MM.1S (cell line): ENCODE data around the gene RARG.

Experiments used
- DNase-seq: peaks from one replicate; pipeline ENCODE4 v3.0.0-alpha.2; 2015
- H2AFZ ChIP-seq: fragments of 300-600 bp; sonication (generic); 2 replicates; pipeline ENCODE4 v1.6.0; 2016; ENCODE audit warnings: antibody characterized with exemption, low read length
- H3F3A ChIP-seq: fragments of 300-600 bp; sonication (generic); 2 replicates; pipeline ENCODE4 v1.6.1; 2016; ENCODE audit warnings: mild to moderate bottlenecking, antibody characterized with exemption, low read length, moderate library complexity, mixed read lengths; ENCODE audit not compliant: insufficient read depth
- H3K27ac ChIP-seq: fragments of 300-600 bp; sonication (generic); 2 replicates; pipeline ENCODE4 v1.5.1; 2016; ENCODE audit warnings: mild to moderate bottlenecking, low read length
- H3K27me3 ChIP-seq: fragments of 300-600 bp; sonication (generic); replicated peaks from 2 replicates; pipeline ENCODE4 v1.6.0; 2016; ENCODE audit warnings: low read length; ENCODE audit not compliant: insufficient read depth
- H3K36me3 ChIP-seq: fragments of 300-600 bp; sonication (generic); replicated peaks from 2 replicates; pipeline ENCODE4 v1.6.1; 2016; ENCODE audit warnings: mild to moderate bottlenecking, low read length, mixed read lengths; ENCODE audit not compliant: insufficient read depth
- H3K4me1 ChIP-seq: fragments of 300-600 bp; sonication (generic); 2 replicates; pipeline ENCODE4 v1.6.1; 2016; ENCODE audit warnings: low read length, mixed read lengths
- H3K4me2 ChIP-seq: fragments of 300-600 bp; sonication (generic); 2 replicates; pipeline ENCODE4 v1.6.0; 2016; ENCODE audit warnings: low read depth, low read length
- H3K4me3 ChIP-seq: fragments of 300-600 bp; sonication (generic); 2 replicates; pipeline ENCODE4 v1.5.1; 2016; ENCODE audit warnings: low read length, mixed read lengths
- H3K79me2 ChIP-seq: fragments of 300-600 bp; sonication (generic); 2 replicates; pipeline ENCODE4 v1.6.1; 2016; ENCODE audit warnings: mixed run types, low read length, mixed read lengths
- H3K9ac ChIP-seq: fragments of 300-600 bp; sonication (generic); 2 replicates; pipeline ENCODE4 v1.6.1; 2016; ENCODE audit warnings: low read length, mixed read lengths
- H3K9me2 ChIP-seq: fragments of 300-600 bp; sonication (generic); replicated peaks from 2 replicates; pipeline ENCODE4 v1.6.1; 2016; ENCODE audit warnings: mild to moderate bottlenecking, low read length, mixed read lengths; ENCODE audit not compliant: insufficient read depth
- H3K9me3 ChIP-seq: fragments of 300-600 bp; sonication (generic); replicated peaks from 2 replicates; pipeline ENCODE4 v1.6.1; 2016; ENCODE audit warnings: mild to moderate bottlenecking, low read length, mixed read lengths; ENCODE audit not compliant: insufficient read depth
- H4K20me1 ChIP-seq: fragments of 300-600 bp; sonication (generic); 2 replicates; pipeline ENCODE4 v1.6.1; 2016; ENCODE audit warnings: mild to moderate bottlenecking, low read length, moderate library complexity, mixed read lengths; ENCODE audit not compliant: insufficient read depth
- CTCF ChIP-seq: fragments of 300-600 bp; sonication (generic); IDR thresholded peaks from 2 replicates; pipeline ENCODE4 v1.5.1; 2016; ENCODE audit warnings: antibody characterized with exemption, low read length, mixed read lengths
- EZH2 ChIP-seq: fragments of 300-600 bp; sonication (generic); optimal IDR thresholded peaks from 2 replicates; pipeline ENCODE3; 2017; ENCODE audit warnings: low read depth, mild to moderate bottlenecking, antibody characterized with exemption, low read length, mixed read lengths
- EZH2phosphoT487 ChIP-seq: fragments of 300-600 bp; sonication (generic); IDR thresholded peaks from 2 replicates; pipeline ENCODE4 v1.6.1; 2018; ENCODE audit warnings: antibody characterized with exemption, low read length

Gene RARG

DNA sequence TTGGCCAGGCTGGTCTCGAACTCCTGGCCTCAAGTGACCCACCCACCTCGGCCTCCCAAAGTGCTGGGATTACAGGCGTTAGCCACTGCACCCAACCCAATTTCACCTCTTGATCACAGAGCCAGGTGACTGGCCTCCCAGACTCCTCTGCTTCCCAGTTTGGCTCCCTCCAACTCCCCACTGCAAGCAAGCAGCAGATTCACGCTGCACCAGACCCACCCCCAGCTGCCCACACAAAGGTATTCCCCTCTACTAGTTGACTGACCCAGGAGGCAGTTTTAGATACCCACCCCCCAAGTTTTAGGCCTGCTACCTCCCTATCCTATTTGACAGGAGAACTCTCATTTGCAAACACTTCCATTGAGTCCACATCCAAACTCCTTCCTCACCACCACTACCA, 5.2 kb downstream of the RARG start:
- Histone ChIP-seq H3K9me2 (no peaks in the 10 kb centered on the region), H3K36me3 (no peaks in the 10 kb centered on the region), H3K9ac (no peak overlapping the region), H3K79me2 (peaks cover 7% of the 10 kb centered on the region), H3K4me2 (no peak overlapping the region), H3K27ac (no peak overlapping the region), H3K9me3 (no peaks in the 10 kb centered on the region), H3K4me1 (peaks cover 9% of the 10 kb centered on the region; the same call in 1 of the 2 replicates), H3F3A (peaks cover 4% of the 10 kb centered on the region; the same call in 1 of the 2 replicates), H3K4me3 (no peak overlapping the region), H2AFZ (no peak overlapping the region), H3K27me3 (no peaks in the 10 kb centered on the region), H4K20me1 (no peaks in the 10 kb centered on the region)
- DNase-seq = no peak
- TF ChIP-seq EZH2phosphoT487 = no peak
- TF ChIP-seq CTCF = no peak
- TF ChIP-seq EZH2 = no peak

GRCh38 chr12:53225635-53226424, 6.2 kb downstream of the RARG start:
- Histone ChIP-seq H3K36me3 (no peaks in the 10 kb centered on the region), H3K4me2 (no peak overlapping the region), H3K4me1 (peaks cover 5% of the 10 kb centered on the region; the same call in 1 of the 2 replicates), H2AFZ (no peak overlapping the region), H3K9me3 (no peaks in the 10 kb centered on the region), H3K4me3 (no peak overlapping the region), H3K27me3 (no peaks in the 10 kb centered on the region), H3K9me2 (no peaks in the 10 kb centered on the region), H3K79me2 (no peaks in the 10 kb centered on the region; the same call in 1 of the 2 replicates), H3K27ac (no peak overlapping the region), H4K20me1 (no peaks in the 10 kb centered on the region), H3K9ac (no peak overlapping the region), H3F3A (peaks cover 10% of the 10 kb centered on the region)
- TF ChIP-seq CTCF (no peak), EZH2phosphoT487 (no peak), EZH2 (no peak)
- no peak for DNase-seq

GRCh38 chr12:53224897-53225634, 6.9 kb downstream of the RARG start:
- no peak overlapping the region for H3K4me2 ChIP-seq
- H3F3A ChIP-seq = peaks cover 16% of the 10 kb centered on the region
- no peaks in the 10 kb centered on the region for H3K9me2 ChIP-seq
- H2AFZ ChIP-seq = no peak overlapping the region
- H3K4me1 ChIP-seq = peaks cover 5% of the 10 kb centered on the region; the same call in 1 of the 2 replicates
- no peak overlapping the region for H3K4me3 ChIP-seq
- H3K9ac ChIP-seq = no peak overlapping the region
- no peaks in the 10 kb centered on the region for H3K36me3 ChIP-seq
- no peak for DNase-seq
- no peaks in the 10 kb centered on the region for H4K20me1 ChIP-seq
- no peaks in the 10 kb centered on the region for H3K27me3 ChIP-seq
- H3K9me3 ChIP-seq = no peaks in the 10 kb centered on the region
- no peak for TF ChIP-seq EZH2
- TF ChIP-seq CTCF = no peak
- no peak for TF ChIP-seq EZH2phosphoT487
- no peak overlapping the region for H3K27ac ChIP-seq
- no peaks in the 10 kb centered on the region; the same call in 1 of the 2 replicates for H3K79me2 ChIP-seq
